Erythroblast (primary cell): Measurements from ENCODE around the gene ATG12.

Source experiments
- GATA1 ChIP-seq: IDR thresholded peaks from 2 replicates; pipeline ENCODE4 v1.6.1; 2011; ENCODE audit warnings: low read depth, mild to moderate bottlenecking, control low read depth, low read length, moderate library complexity
- POLR2A ChIP-seq: IDR thresholded peaks from 2 replicates; pipeline ENCODE4 v1.6.1; 2011; ENCODE audit warnings: mild to moderate bottlenecking, low read length

DNA sequence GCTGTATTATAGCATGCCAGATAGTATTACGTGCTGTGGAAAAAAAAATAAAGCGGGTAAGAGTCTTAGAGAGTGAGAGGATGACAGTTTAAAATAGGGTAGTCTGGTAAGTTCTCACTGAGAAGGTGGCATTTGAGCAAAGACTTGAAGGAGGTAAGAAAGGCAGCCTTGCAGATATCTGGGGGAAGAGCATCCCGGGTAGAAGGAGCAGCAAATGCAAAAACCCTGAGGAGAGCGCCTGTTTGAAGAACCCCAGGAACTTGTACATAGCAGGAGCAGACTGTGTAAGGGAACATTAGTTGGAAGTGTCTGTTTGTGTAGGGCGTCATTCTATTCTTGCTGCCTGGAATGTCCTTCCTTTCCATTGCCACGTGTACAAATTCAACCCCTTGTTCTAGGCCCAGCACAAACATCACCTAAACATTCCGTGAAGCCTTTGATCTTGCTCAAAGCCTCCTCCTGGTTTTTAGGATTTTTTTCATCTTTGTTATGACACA is 3.0 kb upstream of the ATG12 start:
- TF ChIP-seq POLR2A (no peak), GATA1 (no peak)
